D341Med (cell line): Measurements from ENCODE around the gene SPTSSA.
"Not testable (repeated sequence)": the region's sequence is repeated elsewhere in the genome, so short reads cannot be mapped to it uniquely, and the experiment has no call there.

Source experiments
- DNase-seq: peaks from one replicate; pipeline ENCODE4 v3.0.0; 2012; ENCODE audit warnings: low spot score

The SPTSSA gene

GRCh38 chr14:34426313-34427295 is 35.4 kb downstream of the SPTSSA start:
- DNase-seq: no peak

- no peak for DNase-seq
These were observed 36.8 kb downstream of the SPTSSA start for GRCh38 chr14:34425095-34425851.

GRCh38 chr14:34424488-34424887 is 37.6 kb downstream of the SPTSSA start:
- no peak for DNase-seq

GRCh38 chr14:34423445-34423844 is 38.6 kb downstream of the SPTSSA start:
- DNase-seq: no peak

GRCh38 chr14:34420547-34421150 is 41.4 kb downstream of the SPTSSA start:
- no peak for DNase-seq

GRCh38 chr14:34409721-34410120 is 52.3 kb downstream of the SPTSSA start:
- no peak for DNase-seq

GRCh38 chr14:34407951-34408350 is 54.1 kb downstream of the SPTSSA start:
- no peak for DNase-seq

- DNase-seq: no peak
These were observed 57.6 kb downstream of the SPTSSA start for GRCh38 chr14:34404416-34404815.

GRCh38 chr14:34403646-34404045 is 58.4 kb downstream of the SPTSSA start:
- DNase-seq: no peak

GRCh38 chr14:34398024-34398423 is 64.0 kb downstream of the SPTSSA start:
- no peak for DNase-seq

GRCh38 chr14:34387974-34388516 is 74.0 kb downstream of the SPTSSA start:
- DNase-seq: no peak

- no peak for DNase-seq
These were observed 75.1 kb downstream of the SPTSSA start for GRCh38 chr14:34386865-34387485.

- DNase-seq: not testable (repeated sequence)
These were observed 76.2 kb downstream of the SPTSSA start for GRCh38 chr14:34385881-34386280.

- DNase-seq: no peak
These were observed 78.2 kb downstream of the SPTSSA start for GRCh38 chr14:34383839-34384238.
